HG03159 (cell line): ENCODE results near the gene PI4KA.

Experiments used
- ATAC-seq: cut with Tn5 transposase; IDR thresholded peaks from one replicate; pipeline ENCODE4 v1.9.1; 2021; ENCODE audit warnings: mild to moderate bottlenecking, moderate library complexity; ENCODE audit not compliant: unreplicated experiment

The PI4KA gene

DNA sequence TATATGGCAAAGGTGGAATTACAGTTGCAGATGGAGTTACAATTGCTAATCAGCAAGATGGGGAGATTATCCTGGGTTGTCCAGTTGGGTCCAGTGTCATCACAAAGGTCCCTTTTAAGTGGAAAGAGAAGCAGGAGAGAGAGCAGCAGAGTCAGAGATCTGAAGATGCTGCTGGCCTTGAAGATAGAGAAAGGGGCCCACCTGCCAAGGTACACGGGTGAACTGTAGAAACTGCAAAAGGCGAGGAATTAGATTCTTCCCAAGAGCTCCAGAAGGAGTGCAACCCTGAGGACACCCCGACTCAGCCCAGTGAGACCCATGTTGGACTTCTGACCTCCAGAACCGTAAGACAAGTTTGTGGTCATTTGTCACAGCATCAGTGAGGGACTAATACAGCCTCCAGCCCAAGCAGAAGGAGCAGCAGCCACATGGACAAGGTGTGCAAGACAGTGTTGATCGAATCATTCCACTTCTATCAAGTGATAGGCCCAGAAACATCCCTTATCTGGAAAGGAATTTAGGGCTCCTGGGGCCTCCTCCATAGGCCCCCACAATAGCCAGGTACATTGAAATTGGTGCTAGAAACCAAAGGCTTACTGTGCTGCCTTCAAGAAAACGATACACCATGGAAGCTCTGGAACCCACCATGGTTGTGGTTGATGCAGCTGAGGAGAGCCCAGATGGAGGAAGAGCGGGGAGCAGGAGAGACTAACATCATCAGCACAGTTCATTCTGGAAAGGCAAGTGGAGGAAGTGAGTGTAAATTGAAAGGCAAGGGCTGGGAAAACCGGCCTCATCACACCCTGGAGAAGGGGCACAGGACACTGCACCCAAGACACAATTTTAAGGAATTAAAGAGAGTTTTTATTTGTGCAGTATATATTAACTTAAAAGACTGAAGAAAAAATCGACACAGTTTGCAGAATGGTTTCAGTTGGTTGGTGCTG, 23.5 kb upstream of the PI4KA start:
- ATAC-seq = no peak

DNA sequence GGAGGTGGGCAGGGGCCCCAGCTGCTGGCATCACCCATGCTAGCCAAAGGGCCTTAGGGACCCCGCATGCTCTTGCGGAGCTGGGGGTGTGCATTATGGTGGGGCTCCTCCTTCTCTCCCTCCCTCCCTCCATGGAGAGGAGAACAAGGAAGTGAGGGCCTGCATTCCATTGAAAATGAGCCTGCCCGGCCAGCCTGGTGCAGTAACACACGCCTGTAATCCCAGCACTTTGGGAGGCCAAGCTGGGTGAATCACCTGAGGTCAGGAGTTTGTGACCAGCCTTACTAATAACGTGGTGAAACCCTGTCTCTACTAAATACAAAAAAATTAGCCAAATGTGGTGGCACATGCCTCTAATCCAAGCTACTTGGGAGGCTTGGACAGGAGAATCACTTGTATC, 22.6 kb upstream of the PI4KA start:
- ATAC-seq = no peak

DNA sequence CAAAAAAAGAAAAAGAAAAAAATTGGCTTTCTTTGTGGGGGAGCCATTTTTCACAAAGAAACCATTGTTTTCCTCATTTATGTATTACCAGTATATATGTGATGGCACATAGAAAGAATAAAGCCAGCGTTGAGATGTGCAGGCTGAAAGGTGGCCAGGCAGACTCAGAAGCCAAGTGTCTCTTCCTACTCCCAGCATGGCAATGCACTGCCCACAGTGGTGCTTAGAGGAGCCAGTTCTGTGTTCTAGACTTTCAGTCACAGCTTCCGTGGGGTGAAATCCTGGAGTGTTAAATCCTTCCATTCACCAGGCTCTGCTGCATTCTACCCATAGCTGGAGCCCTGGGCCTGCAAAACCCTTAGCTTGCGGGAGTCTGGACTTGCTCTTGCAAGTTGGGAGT, 19.1 kb upstream of the PI4KA start:
- ATAC-seq = no peak

DNA sequence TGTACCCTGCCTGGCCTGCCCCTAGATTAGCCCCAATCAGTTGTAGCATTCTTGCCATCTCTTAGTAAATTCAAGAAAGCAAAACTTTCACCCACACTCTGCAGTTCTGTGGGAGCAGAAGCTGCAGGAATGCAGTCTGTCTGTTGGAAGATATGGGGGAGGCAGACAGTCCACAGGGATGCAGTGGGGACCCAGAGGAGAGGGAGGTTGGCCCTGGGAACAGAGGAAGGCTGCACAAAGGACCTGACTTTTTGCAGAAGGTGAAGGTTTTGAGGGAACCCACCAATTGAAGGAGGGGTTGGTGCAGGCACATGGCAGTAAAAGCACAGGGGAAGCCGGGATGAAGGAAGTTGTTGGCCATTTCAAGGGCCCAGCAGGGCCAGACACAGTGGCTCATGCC, 16.7 kb upstream of the PI4KA start:
- no peak for ATAC-seq

DNA sequence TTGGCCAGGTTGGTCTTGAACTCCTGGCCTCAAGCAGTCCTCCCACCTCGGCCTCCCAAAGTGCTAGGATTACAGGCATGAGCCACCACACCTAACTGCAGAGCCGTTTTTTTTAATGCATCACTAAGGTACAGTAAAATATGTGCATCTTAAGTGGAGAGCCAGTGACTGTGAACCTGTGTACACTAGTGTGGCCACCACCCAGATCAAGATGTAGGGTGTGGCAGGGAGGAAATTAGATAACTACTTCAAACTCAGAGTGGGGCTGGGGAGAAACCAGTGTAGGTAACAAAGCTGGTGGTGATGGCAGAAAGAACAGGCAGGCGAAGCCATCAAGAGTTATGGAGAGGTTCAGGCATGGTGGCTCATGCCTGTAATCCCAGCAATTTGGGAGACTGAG, 14.6 kb upstream of the PI4KA start:
- ATAC-seq = no peak

DNA sequence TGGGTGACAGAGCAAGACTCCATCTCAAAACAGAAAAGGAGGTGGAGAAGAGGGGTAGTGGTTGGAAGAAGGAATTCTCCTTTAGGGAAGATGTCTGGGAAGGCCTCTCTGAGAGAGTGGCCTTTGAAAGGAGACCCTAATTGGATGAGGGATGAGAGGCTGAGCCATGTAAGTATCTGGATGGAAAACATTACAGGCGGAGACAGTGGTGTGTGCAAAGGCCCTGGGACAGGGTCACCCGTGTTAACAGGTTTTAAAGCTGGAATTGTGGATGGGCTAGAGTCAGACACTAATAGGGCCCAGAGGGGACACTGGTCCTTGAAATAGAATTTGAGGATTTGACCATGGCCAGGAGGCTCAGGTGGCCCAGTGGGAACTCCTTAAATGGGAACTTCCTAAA, 10.6 kb upstream of the PI4KA start:
- no peak for ATAC-seq

DNA sequence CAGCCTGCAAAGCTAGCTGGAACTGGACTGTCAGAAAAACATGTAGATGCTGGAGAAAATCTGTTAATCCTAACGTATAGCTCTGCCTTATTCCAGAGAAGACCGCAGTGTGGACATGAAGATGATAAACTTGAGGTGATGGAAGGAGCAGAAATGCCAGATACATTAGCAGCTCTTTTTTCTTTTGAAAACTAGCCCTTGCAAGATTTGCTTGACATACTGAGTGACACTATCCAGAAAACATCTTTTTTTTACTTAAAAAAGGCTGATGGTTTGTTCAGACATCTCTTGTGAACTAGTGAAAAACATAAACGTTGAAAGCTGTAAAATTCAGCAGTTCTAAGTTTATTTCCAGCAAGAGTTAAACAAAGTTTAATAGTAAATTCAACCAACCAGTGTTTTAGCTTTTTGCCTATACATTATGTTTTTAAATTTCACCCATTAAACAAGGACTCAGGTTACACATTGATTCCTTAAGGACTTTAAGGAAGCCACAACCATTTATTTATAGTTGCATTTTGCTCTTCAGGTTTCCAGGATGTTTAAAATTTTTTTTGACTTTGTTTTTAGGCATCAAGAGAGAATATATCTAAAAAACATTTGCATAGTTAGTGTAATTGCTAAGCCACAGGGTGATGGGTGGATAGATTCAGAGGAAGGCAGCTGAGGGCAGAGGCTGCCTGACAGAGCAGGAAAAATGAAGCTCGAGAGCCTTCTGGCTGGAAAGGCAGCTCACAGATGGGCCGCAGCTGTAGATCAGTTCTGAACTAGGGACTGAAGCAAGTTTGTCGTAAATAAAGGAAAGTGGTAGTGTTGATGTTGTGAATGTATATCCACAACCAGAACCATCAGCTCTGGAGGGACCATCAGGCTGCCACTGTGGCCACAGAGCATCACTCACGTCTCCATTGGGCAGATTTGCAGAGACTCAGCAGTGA, 9.7 kb upstream of the PI4KA start:
- no peak for ATAC-seq

DNA sequence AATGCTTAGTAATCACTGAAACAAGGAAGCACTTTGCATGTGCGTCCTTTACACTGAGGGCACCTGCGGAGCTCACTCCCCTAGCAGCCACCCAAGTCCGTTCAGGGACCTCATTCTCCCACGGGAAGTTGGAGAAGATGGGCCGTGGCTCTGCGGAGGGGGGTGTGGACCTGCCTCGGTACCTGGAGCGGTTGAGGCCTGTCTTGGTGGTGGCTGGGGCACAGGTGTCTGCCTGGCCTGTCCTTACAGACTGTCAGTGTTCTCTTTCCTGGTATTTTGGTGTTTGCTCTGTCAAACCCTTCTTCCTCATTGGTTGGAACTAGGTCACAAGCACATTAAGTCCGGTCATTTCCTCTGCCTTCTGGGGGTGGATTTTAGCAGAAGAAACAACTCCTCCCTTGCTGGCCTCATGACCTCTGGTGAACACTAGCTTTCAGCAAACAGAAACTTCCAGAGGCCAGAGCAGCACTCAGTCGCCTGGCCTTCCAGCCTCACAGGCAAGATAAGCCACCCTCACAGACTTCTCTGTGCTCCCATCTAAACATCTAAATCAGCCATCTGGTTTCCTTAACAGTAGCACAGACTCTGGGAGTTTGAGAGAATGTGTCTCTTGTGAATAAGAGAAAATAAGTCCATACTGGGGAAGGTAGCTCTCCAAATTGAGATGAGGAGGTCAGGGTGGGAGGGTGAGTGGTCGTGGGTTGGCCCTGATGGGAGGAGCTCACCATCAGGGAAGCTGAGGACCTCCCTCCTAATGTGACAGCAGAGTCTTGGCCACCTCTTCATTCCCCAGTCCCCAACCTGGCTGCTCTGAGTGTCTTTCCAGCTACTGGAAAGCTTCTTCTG, 8.8 kb upstream of the PI4KA start:
- ATAC-seq = no peak

DNA sequence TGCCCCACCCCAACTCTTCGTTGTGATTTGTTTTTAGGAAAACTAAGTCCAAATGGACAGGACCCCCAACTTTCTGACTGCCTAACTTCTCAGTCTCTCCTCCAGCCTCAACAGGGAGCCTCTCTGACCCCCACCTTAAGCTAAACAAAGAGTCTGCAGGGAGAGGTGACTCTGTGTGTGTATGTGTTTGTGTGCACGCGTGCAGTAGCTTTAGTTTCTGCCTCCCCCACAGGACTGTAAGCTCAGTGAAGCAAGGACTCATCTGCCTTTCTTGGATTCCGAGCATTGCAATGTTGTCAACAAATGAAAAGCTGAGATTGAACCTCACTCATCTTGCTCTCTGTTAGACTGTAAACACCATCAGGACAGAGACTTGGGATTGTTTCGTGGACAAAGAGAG, 8.1 kb upstream of the PI4KA start:
- no peak for ATAC-seq

DNA sequence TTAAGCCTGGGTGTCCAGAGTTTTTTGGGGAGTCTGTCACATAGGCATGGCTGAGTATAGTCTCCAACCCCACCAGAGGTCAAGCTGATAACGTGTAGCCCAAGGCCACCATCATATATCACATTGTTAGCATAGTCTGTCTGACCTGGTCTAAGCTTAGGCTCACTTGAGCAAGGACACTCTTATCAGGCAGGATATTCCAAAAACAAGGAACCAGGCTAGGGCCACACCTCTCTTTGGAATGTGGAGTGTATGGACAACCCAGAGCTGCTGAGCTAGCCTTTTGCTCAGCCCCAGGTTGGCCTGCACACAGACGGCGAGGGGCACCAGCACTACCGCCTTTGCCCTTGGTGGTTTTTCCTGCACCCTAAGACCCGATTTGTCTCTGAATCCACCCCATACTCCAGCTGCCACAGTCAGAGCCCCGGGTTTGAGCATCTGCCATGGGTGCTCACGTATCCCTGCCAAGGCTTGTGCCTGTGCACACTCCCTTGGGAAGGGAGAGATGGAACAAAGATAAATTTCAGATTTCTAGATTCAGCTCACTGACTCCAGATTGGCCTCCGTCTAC, 7.3 kb upstream of the PI4KA start:
- ATAC-seq = no peak

DNA sequence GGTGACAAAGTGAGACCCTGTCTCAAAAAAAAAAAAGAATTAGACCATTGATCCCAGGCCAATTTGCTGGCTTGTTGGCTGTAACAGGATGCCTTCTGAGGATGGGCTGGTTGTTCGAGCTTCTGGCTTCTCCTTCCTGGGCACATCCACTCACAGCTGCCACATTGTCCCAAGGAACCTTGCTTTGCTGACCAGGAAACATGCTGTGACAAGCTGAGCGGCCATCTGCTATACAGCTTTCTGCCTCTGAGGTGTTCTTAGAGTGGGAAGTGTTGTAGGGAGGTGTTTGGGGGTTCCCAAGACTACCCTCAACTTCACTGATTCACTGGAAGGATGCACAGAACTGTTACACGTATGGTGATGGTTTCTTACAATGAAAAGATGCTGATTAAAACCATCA, 6.7 kb upstream of the PI4KA start:
- no peak for ATAC-seq

DNA sequence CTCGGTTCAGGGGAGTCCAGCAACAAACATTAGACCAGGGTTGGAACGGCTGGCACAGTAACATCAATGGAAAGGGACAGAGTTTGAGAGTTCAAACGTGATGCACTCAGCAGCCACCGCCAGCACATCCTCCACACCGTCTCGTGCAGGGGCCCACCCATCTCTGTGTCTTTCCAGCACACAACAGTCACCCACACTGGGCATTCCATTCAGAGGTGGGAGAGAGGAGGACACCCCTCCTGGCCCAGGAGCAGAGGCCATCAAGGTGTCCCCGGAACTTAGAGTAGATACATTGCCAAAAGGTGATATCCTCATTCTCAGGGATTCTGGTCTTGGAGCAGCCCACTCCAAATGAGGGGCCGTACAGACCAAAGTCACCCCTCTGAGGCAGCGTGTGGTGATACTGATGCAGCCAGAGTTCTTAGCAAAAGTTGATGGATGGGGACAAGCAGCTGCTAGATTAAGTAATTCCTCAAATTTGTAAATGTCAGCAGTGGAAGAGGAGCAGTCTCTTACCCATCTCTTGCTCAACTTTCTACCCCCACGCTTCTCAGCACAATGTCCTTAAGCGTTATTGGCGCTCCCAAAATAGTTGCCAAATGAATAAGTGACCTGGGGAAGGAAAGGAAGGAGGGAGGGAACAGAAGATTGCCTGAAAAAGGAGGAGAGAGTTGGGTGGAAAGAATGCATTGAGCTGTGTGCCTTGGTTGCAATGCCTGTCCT, 5.7 kb upstream of the PI4KA start:
- ATAC-seq = no peak

DNA sequence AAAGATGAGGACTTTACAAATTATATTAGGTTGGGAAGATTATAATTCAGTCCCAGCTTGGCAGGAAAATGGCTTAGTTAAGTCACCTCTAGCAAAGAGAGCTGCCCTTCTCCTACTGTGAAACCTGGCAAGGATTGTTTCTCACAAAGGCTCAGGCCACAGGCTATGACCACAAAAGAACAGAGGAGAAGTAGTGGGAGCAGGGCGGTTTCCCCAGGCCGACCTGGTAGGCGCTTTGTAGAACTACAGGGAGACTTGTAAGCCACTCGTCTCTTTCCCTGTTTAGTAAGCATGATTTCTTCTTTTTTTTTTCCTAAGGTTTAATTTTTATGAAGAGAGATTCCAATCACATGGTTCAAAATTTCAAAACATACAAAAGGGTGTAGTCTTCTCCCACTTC, 4.8 kb upstream of the PI4KA start:
- no peak for ATAC-seq

DNA sequence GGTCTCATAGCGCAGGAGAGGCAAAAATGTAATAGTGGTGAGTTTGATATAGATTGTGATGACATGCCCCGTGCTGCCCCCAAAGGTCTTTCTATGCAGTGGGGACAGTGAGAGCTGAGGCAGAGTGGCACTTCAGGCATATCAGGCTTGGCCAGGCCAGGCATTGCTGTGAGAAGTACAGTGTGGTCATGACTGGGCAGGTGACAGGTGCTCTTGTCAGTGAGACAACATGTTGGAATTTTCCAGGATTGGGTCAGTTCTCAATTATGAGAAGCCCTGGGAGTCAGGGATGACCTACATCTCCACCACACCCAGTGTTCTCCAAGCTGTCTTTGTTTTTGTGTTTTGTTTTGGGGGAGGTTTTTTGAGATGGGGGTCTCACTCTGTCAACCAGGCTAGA, 3.9 kb upstream of the PI4KA start:
- no peak for ATAC-seq

DNA sequence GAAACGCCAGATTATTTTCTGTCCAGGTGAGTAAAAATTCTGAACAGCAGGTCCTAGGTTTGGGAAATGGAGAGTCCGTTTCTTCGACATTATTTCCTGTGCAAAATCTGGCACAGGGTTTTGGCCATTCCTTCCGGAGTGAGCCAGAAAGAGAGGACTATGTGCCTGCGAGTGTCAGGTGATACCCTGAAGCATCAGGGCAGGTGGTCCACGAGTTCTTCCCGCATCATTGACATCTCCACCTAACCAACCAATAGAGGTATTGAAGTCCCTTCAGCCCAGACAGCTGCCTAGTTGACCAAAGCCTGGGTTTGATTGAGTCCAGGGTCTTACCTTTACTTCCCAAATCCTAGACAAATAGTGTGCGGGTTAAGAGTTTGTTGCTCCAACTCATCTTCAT, 1.0 kb upstream of the PI4KA start:
- no peak for ATAC-seq

DNA sequence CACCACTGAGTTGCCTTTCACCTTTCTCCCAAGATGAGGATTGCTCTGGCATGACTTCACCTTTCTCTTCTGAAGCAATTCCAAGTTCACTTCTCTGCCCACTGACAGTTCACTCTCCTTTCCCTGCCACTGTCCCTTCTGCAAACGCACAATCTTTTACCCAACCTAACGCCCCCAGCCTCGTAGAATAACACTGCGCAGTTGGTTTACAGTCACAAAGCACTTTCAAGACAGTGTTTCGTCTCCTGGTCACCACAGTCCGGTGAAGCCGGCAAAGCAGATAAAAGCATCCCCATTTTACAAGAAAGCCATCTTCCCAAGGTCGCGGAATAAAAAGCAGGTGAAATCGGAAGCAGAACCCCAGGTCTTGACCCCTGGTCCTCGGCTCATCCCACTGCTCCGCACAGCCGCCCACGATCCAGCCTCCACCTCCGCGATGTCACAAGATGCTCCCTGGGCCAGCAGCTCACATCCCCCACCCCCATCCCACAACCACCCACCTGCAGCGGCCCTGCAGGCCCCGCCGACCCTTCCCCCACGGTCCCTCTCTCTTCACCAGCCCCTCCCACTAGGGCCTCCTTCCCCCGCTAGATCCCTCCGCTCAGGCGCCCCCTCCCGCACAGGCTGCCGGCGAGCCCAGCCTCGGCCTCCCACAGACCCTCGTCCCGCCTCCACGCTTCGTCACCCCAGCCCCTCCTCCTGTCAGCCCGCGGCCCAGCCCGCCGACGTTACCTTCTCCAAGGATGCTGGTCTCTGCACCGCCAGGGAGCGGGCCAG, 585 bp downstream of the PI4KA start:
- ATAC-seq = peak; percentile 43

DNA sequence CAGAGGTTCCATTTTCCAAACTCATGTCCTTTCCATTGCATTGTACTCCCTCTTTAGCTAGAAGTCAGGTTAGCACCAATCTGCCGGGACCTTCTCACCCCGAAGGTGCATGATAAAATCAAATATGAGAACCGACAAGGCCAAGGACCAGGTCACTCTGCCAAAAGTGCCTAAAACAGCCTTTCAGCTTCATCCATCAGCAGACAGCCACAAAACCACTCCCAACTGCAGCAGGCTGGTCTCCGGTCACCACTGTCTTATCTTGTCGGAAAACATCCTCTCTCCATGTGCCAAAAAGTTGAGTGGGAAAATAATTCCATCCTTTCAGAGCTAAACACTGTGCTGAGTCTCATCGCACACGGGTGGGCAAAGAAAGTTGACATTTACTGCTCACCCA, 1.4 kb downstream of the PI4KA start:
- no peak for ATAC-seq

DNA sequence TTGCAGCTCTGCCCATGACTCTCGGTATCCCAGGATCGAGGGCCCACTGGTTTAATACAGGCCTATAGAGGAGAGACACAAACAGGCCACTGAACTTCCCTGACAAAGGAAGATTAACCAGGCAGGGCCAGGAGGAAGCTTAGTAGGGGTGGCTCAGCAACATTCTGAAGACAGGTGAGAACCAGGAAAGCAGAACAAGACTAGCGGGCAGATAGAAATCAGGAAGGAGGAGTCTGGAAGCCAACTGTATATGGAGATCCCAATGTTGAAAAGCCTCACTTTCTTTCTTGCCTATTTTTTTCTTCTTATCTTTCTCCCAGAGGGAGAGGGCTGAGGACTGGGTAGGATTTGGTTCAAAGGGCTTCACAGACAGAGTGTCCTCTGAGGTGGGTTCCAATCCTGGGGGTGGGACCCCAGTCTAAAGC, 5.4 kb downstream of the PI4KA start:
- no peak for ATAC-seq

DNA sequence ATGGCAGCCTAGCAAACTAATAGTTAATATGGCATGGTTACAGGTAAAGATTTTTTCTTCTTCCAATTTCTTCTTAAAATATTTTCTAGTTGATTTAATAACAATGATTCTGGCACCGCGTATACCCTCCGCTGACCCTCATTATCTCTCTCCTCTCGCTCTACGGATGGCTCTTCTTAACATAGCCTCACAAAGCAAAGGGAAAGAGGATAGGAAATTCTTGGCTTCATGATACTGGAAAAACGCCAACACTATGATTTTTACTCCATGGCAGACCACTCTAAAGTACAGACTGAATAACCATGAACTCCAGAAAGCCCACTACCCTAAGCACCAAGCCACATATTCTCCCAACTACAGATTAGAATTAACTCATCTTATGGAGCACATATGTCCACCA, 6.1 kb downstream of the PI4KA start:
- no peak for ATAC-seq
